GM18870 (cell line): ENCODE results near the gene STK38.

Experiments
- ATAC-seq: cut with Tn5 transposase; IDR thresholded peaks from one replicate; pipeline ENCODE4 v1.9.1; 2021; ENCODE audit warnings: moderate library complexity; ENCODE audit not compliant: unreplicated experiment

Gene STK38

GRCh38 chr6:36524871-36525270 is 22.4 kb downstream of the STK38 start:
- no peak for ATAC-seq

DNA sequence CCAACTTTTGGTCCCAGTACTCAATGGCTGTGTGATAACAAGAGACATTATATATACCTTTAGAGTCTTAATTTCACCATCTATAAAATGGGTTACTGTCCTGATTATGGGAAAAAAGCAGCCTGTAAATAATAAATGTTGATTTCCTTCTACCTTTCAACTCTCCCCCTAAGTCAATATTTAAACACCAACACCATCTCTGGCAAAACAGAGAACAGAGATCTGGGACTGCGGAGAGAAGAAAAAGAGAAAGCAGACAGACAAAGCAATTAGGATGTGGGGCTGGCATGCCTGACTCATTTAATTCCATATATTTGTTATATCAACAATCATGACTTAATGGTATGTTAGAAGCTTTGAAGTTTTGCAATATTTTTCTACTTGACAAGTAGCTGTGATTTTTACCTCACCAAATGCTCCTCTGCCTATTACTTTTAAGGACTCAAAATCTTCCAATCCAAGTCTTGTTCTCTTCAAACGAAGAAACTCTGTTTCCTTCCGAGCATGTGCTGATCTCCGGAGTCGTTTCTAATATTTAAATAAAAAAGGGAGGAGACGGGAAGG is 23.3 kb downstream of the STK38 start:
- no peak for ATAC-seq

GRCh38 chr6:36523451-36523850 is 23.8 kb downstream of the STK38 start:
- no peak for ATAC-seq

- ATAC-seq = no peak
These were observed 27.9 kb downstream of the STK38 start for GRCh38 chr6:36519352-36519751.

DNA sequence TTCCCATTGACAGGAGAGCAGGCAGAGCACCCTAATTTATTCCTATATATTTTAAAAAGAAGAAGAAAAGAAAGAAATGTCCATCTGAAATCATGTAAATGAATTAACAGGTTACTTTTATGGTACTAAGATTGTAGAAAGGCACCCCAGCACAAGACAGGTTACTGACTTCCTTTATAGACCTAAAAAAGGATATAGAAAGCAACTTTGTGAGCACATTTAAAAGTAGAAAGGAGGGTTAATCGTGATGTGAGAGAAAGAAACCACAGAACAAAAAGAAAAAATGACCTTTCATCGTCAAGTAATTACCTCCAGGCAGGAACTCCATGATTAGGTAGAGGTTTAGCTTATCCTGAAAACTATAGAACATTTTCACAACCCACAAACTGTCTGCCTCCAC is 29.9 kb downstream of the STK38 start:
- ATAC-seq = no peak

DNA sequence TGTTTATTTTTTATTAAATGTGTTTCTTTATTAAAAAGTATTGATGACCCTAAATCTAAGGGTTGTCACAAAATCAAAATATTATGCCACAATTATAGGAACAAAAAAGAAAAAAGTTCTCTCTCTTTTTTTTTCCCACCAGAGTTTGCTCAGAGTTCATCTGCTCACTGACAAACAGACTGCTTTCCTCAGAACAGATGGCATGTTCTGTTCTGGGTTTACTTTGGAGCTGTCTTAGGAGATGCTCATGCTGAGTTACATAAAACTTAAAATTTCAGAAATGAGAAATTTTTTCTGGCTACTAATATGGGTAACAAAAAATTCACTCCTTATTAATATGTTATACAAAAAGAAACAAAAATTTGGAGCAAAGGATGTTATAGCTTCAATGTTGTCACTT is 30.3 kb downstream of the STK38 start:
- ATAC-seq = no peak

GRCh38 chr6:36516559-36516958 is 30.7 kb downstream of the STK38 start:
- ATAC-seq = no peak

DNA sequence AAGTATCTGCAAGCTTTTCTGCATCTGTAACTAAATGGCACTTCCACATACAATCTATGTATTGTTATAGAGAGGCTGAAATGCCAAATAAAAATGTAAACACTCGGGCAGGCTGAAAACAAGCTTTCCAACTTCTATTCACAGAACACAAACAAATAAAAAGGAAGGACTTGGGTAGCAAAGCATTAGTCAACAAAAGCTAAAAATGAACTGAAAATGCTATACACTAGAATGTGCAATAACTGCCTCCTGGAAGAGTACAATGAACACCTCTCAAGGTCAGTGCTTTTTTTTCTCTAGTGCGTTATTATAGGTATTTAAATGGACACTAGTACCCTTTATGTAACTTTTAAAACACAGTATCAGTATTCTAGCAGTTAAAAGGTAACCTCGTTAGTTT is 31.4 kb downstream of the STK38 start:
- no peak for ATAC-seq

DNA sequence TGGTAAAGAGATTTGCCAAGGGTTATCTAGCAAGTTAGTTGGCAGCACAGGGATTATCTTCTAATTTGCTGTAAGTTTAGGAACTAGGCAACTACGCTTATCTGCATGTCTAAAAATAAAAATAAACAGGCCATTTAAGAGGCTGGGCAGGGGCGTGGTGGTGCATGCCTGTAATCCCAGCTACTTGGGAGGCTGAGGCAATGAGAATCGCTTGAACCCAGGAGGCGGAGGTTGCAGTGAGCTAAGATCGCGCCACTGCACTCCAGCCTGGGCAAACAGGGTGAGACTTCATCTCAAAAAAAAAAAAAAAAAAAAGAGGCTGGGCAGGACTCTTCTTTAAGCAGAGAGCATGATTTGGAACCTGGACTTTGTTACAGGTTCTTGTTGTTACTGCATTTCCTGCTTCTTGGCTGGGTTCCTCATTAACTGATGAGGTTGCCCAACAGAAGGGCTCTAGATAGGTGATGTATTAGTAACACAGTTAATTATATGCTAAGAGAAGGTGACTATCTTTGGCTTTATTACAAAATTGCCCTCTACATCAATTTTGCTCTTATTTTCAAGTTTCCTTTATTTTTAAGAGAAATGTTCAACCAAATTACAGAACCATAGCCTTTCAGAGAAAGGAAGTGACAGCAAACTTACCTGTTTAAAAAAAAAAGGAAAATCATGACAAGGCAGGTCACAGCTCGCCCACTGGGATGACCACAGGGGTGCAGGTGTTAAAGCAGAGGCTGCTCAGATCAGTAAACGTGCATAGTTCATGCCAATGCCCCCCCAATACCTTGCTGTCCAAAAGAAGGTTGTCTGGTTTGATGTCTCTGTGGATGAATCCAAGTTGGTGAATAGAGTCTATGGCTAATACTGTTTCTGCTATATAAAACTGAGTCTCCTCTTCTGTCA is 32.5 kb downstream of the STK38 start:
- no peak for ATAC-seq

GRCh38 chr6:36510365-36510764 is 36.9 kb downstream of the STK38 start:
- no peak for ATAC-seq

- ATAC-seq = no peak
These were observed 38.7 kb downstream of the STK38 start for GRCh38 chr6:36508532-36508931.

DNA sequence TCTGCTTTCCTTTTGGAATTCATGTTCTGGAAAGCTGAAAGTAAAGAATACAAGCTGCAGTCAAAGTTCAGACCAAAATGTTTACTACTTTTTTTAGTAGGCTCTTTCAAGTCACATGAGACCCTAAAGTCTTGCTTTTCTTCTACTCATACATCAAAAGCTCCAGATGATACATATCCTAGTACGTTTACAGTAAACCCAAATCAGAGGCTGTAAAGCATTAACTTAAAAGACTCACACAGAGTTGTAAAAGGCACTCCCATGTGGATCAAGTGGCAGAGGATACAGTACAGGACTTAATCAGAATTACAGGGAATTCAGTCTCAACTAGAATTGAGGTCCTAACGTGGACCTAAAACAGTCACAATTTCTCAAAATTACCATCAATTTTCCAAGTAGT is 40.7 kb downstream of the STK38 start:
- ATAC-seq = no peak

DNA sequence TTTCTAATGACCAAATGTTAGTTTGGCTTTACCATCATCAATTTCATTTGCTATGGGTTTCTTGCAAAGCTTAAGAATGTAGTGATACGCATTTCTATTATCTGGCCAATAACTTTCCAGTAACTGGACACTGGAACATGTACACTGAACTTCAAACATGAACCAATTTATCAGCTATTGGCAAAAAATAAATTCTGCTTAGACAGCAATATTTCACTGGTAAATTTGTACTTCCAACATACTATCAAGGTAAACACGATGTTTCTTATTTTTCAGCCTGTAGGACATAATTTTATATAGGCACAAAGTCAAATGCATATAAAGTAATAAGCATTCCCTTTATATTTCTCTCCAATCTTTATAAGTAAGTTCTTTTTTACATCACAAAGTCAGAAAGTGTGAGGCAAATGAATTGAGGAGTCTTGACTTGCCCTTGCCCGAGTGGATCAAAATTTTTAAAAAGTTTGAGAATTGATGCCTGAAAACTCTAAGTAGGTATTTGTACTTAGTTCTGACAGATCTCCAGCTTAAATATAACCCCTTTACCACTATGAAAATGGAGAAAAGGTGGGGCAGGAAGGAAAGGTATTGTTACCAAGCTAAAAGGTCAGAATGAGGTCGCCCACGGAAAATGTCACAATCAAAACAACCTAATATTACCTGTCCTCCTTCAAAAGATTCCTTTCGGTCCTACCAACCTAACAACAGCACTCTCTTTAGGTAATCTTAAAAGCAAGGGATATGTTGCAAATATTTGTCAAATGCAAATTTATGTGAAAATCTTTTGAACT is 41.3 kb downstream of the STK38 start:
- ATAC-seq = no peak

- no peak for ATAC-seq
These were observed 42.3 kb downstream of the STK38 start for GRCh38 chr6:36504982-36505381.

DNA sequence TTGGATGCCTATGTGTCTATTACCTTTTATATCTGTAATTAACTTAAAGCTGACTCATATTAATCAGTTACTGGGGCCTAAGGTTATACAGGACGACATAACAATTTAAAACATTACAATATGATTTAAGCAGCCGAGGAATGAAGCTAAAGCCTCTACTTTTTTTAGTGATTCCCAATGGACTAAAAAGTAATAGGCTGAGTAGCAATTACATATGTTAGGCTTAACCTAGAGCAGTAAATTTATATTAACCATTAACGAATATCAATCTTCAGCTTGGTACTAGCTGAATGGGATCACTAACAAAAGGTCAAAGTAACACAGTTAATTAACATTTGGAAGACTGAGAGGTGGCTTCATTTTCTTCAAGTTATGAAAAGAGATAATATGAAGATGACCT is 43.1 kb downstream of the STK38 start:
- ATAC-seq = no peak

GRCh38 chr6:36501686-36502085 is 45.6 kb downstream of the STK38 start:
- no peak for ATAC-seq

DNA sequence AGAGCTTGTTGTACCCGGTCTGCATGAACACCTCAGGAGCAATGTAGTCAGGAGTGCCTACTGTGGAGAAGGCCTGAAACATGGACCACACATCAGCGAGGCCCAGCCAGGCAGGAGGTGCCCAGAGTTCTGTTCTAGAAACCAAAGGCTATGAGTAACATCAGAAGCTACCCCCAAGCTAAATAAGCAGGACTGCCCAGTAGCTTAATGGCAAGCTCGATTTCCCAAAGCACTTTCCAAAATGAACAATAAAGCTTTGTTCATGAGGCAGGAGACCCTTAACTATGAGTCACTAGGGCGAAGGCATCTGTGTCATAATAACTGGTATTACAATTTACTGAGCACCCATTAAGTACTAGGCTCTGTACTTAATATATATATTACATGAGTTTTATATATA is 47.4 kb downstream of the STK38 start:
- ATAC-seq = no peak

DNA sequence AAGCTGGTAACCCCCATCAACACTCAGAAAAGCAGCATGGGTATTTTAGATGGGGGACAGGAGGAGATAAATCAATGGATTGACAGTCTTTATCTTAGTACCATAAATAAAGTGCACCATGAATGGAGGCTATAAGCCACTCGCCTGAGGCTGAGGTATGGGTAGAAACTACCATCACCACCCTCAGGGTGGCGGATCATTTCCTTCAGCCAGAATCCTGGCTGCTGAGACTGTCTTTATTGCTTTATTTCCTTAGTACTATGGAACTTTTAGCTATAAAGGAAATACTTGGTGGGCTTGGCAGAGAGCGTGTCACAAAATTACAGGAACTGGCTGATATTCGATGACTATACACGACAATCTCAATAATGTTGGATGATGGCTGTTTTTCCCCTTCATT is 52.2 kb downstream of the STK38 start:
- ATAC-seq = no peak

- no peak for ATAC-seq
These were observed 53.4 kb downstream of the STK38 start for GRCh38 chr6:36493859-36494258.

- no peak for ATAC-seq
These were observed 54.0 kb downstream of the STK38 start for GRCh38 chr6:36493319-36493718.

DNA sequence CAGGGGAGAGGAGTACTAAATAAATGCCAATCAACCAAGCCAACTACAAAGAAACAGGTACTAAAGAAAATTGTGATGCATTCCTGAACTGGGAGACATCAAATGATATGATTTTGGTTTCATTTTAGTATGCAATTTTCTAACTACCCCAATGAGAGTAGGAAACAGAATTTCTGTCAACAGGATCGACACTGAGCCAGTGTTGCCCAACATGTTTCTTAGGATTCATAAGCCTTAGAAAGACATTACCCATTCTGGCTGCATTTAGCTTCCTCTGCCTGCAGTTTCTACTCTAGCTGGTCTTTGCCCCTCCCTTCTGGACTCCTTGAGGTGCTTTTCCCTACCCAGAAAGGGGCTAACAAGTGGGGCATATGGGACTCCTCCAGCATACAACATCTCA is 54.7 kb downstream of the STK38 start:
- no peak for ATAC-seq

- ATAC-seq = no peak
These were observed 55.2 kb downstream of the STK38 start for GRCh38 chr6:36492092-36492491.
